GM12865 (cell line): ENCODE results near the gene MCC.

ENCODE experiments used
- DNase-seq: peaks from one replicate; pipeline ENCODE4 v3.0.0; 2010; ENCODE audit warnings: low read depth
- H3K4me3 ChIP-seq: 2 replicates; pipeline ENCODE4 v1.5.1; 2011; ENCODE audit warnings: mild to moderate bottlenecking, low read depth, low read length, control low read depth
- TF ChIP-seq, protein P1 (sequence below): IDR thresholded peaks from 2 replicates; pipeline ENCODE4 v1.5.1; 2011; ENCODE audit warnings: low read length, control low read depth, low read depth, inconsistent platforms; ENCODE audit not compliant: insufficient read depth; ENCODE audit errors: missing control alignments

Gene MCC

DNA sequence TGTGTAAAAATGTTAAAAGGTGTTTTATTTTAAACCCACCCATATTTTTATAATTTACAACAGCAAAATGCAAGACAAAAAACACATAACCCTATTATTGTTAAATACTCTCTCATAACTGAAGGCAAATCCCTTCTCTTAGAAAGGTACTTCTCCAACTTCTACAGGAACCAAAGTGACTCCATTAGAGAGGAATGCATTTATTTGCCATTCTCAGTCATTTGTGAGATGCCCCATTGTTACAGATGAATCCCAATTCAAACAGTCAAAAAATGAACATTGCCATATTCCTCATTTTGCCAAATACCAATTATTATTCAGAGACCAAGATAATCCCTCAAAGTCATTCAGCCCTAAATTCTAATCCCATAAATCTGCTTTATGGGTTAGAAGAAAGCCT lies 229.2 kb downstream of the MCC start:
- TF ChIP-seq, protein P1, sequence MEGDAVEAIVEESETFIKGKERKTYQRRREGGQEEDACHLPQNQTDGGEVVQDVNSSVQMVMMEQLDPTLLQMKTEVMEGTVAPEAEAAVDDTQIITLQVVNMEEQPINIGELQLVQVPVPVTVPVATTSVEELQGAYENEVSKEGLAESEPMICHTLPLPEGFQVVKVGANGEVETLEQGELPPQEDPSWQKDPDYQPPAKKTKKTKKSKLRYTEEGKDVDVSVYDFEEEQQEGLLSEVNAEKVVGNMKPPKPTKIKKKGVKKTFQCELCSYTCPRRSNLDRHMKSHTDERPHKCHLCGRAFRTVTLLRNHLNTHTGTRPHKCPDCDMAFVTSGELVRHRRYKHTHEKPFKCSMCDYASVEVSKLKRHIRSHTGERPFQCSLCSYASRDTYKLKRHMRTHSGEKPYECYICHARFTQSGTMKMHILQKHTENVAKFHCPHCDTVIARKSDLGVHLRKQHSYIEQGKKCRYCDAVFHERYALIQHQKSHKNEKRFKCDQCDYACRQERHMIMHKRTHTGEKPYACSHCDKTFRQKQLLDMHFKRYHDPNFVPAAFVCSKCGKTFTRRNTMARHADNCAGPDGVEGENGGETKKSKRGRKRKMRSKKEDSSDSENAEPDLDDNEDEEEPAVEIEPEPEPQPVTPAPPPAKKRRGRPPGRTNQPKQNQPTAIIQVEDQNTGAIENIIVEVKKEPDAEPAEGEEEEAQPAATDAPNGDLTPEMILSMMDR, result no peak
- H3K4me3 ChIP-seq, result no peak overlapping the region
- DNase-seq, result no peak

DNA sequence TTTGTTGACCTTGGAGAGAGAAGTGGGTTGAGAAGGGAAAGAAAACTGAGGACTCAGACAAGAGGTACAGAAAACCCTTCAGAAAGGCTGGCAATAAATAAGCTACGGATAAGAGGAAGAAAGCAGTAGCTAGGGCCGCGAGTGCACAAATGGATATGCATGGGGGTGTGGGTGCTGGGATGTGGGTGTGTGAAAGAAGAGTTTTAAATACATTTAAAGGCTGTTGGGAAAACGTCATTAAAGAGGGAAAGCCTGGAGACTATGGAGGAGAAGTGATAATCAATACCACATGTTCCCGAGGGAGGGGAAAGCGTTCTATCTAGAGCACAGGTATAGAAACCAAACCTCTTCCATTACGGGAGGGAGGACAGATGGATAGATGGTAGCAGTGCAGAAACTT lies 230.7 kb downstream of the MCC start:
- H3K4me3 ChIP-seq, result no peak overlapping the region
- TF ChIP-seq, protein P1, result no peak
- DNase-seq, result no peak

GRCh38 chr5:113256671-113257452 lies 231.4 kb downstream of the MCC start:
- no peak for DNase-seq
- no peak overlapping the region for H3K4me3 ChIP-seq
- TF ChIP-seq, protein P1, result no peak

DNA sequence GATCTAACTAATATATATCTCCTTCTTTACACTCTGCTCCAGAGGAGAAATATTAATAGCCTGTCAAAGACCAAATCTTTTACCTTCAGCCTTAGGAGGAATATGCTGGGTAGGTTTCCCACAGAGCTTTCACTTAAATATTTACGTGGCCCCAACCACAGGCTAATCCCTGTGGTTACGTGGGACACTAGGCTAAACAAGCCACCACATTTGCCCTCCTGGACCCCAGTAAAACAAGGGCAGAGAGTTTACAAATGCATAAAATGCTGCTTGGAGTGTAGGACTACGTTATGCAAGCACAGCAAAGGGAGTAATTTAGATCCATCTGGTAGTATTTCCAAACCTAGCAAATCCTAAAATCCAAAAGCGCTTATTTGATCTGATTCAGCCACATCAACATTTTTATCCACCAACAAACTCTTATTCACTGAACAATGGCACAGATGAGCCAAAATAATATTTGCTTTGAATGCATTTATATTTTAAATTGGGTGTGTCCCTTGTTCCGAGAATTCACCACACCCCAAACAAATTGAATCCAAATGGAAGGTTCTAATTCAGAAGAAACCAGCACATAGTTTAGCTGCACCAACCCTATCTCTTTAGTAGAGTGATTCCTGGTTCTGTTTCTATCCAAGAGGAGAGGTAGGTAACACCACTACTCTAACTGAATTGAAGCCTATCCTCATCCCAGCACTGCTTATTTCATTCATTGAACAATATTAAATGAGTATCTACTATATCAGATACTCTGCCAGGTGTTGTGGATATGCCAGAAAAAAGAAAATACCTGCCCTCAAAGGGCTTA lies 232.5 kb downstream of the MCC start:
- DNase-seq, result no peak
- TF ChIP-seq, protein P1, result no peak

GRCh38 chr5:113255105-113255504 lies 233.1 kb downstream of the MCC start:
- DNase-seq, result no peak
- no peak overlapping the region for H3K4me3 ChIP-seq
- TF ChIP-seq, protein P1, result no peak

More for the DNA sequence above, 232.5 kb downstream of the MCC start:
- H3K4me3 ChIP-seq, result no peak overlapping the region

GRCh38 chr5:113253037-113253436 lies 235.2 kb downstream of the MCC start:
- no peak for DNase-seq
- no peak overlapping the region for H3K4me3 ChIP-seq
- TF ChIP-seq, protein P1, result no peak

DNA sequence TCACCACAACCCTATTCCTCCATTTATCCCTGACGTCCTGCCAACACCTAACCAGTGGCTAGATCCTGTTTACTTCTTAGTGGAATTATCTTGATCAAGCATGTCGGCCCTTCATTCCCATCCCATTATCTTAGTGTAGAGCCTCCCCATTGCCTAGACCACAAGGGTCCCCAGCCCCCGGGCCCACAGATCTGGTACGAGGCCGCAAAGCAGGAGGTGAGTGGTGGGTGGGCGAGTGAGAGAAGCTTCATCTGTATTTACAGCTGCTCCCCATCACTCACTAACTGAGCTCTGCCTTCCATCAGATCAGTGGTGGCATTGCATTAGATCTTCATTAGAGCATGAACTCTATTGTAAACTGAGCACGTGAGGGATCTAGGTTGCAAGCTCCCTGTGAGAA lies 236.2 kb downstream of the MCC start:
- no peak overlapping the region for H3K4me3 ChIP-seq
- TF ChIP-seq, protein P1, result no peak
- no peak for DNase-seq
